ENCODE measurements around the gene DCP2. TPM values are rescaled to one million over a fixed set of nuclear protein-coding genes. Genes with fewer than 3 reads are reported as not detected.

The DCP2 gene
- total and polyA plus RNA-seq, 10 of the 15 experiments (the other 5 are each of a cell fraction or from before 2014, with no cell fraction given): 23.4 to 81.6 (median 47.4) TPM

GRCh38 chr5:112929336-112930081, 47.1 kb upstream of the DCP2 start:
- Histone ChIP-seq H3K4me2 (ENCODE audit: control insufficient read depth, insufficient read depth) (peak overlapping the region; percentile 100), H4K20me1 (ENCODE audit: control insufficient read depth, insufficient read depth) (no peaks in the 10 kb centered on the region), H3K36me3 (ENCODE audit: control insufficient read depth in 2 of 2, insufficient read depth in 2 of 2, low read length in 1 of 2) (no peaks in the 10 kb centered on the region), H3K27ac (ENCODE audit: control insufficient read depth, insufficient read depth) (peak overlapping the region; percentile 85), H3K9me3 (replicated peaks; ENCODE audit: control insufficient read depth, insufficient read depth, low read length) (peaks cover 5% of the 10 kb centered on the region), H3K4me3 (peak overlapping the region; percentile 55), H2AFZ (ENCODE audit: control insufficient read depth, low read depth, low read length) (peak overlapping the region; percentile 83), H3K27me3 (replicated peaks in 1 of 2; ENCODE audit: control insufficient read depth in 2 of 2, insufficient read depth in 2 of 2, low read length in 1 of 2) (no peaks in the 10 kb centered on the region), H3K79me2 (ENCODE audit: control insufficient read depth, insufficient read depth, low read length) (peaks cover 10% of the 10 kb centered on the region), H3K4me1 (ENCODE audit: control insufficient read depth, insufficient read depth, low read length) (peaks cover 59% of the 10 kb centered on the region), H3K9ac (ENCODE audit: control insufficient read depth, insufficient read depth, low read length) (peak overlapping the region; percentile 68)
- ChIA-PET RAD21 (ENCODE audit: unreplicated experiment) (interaction anchor here (0.9 to 1.1 kb wide), 5 partner anchors 13 to 69 kb away, joined by 3 to 5 read pairs (median 3); partner anchors contain the start of genes DCP2 and SRP19), CTCF (interaction anchor here (0.8 to 1.6 kb wide), 4 partner anchors 11 to 42 kb away, joined by 3 to 5 read pairs (median 4); no protein-coding TSS in a partner anchor), SMC1A (ENCODE audit: uncharacterized antibody, unreplicated experiment) (interaction anchor here (0.7 to 4.0 kb wide), 6 partner anchors 28 to 245 kb away, joined by 3 to 15 read pairs (median 3); partner anchors contain the start of gene DCP2), POLR2A (interaction anchor here (0.6 to 1.3 kb wide), 5 partner anchors 23 to 407 kb away, joined by 3 to 9 read pairs (median 8); no protein-coding TSS in a partner anchor)
- in situ Hi-C loops (cut with MboI): loop anchor here (5.0 kb wide), 1 partner anchor 38 kb away; no protein-coding TSS in a partner anchor
- BruUV-seq (replicated peaks): no TSS peak
- intact Hi-C loops (cut with micrococcal nuclease; ENCODE audit: unreplicated experiment): loop anchor here (1.0 kb wide), 3 partner anchors 7 to 35 kb away; partner anchors contain the start of gene REEP5
- DNase-seq (ENCODE audit: low read depth, low spot score) (peak; percentile 79), ATAC-seq (peak; percentile 80), FAIRE-seq (no peak)
- 0% methylated on average over 4 of the region's 4 CpGs for WGBS (ENCODE audit: insufficient coverage, insufficient replicate concordance, low lambda C conversion rate, missing lambda C conversion rate)
- TF ChIP-seq CBX5 (IDR thresholded peaks at IDR 0.05; ENCODE audit: low read depth) (no peak), BCLAF1 (IDR thresholded peaks at IDR 0.05) (no peak), POU2F2 (IDR thresholded peaks at IDR 0.05; ENCODE audit: borderline replicate concordance, low read depth, low read length) (no peak), NKRF (conservative IDR thresholded peaks at IDR 0.05) (no peak), MEF2A (IDR thresholded peaks at IDR 0.05; ENCODE audit: insufficient read depth, low read depth, low read length) (peak; percentile 65; the same call in 1 of the 2 replicates), ETV6 (conservative IDR thresholded peaks at IDR 0.05 in 1 of 2, IDR thresholded peaks at IDR 0.05 in 1 of 2; ENCODE audit: borderline replicate concordance in 1 of 2, low read depth in 1 of 2) (peak in 1 of 2 experiments; percentile 89; a peak in 2 of 4 replicates), ZNF687 (IDR thresholded peaks at IDR 0.05) (0 out of 2 replicates have a peak, but pooled peaks have one; percentile 14), ASH2L (IDR thresholded peaks at IDR 0.05; ENCODE audit: borderline replicate concordance, low read depth) (no peak), RELA (IDR thresholded peaks at IDR 0.05; ENCODE audit: borderline replicate concordance, partially characterized antibody) (no peak)
- TF ChIP-seq, protein P1, sequence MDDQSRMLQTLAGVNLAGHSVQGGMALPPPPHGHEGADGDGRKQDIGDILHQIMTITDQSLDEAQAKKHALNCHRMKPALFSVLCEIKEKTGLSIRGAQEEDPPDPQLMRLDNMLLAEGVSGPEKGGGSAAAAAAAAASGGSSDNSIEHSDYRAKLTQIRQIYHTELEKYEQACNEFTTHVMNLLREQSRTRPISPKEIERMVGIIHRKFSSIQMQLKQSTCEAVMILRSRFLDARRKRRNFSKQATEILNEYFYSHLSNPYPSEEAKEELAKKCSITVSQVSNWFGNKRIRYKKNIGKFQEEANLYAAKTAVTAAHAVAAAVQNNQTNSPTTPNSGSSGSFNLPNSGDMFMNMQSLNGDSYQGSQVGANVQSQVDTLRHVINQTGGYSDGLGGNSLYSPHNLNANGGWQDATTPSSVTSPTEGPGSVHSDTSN (IDR thresholded peaks at IDR 0.05; ENCODE audit: insufficient replicate concordance, low read depth, low read length): no peak
